GM13976 (cell line): Measurements from ENCODE around the gene HS6ST1.
"Not testable (repeated sequence)": the region's sequence is repeated elsewhere in the genome, so short reads cannot be mapped to it uniquely, and the experiment has no call there.

Experiments
- DNase-seq: peaks from one replicate; pipeline ENCODE4 v3.0.0; 2012; ENCODE audit warnings: low spot score
- in situ Hi-C: fragments of 300-500 bp; cut with MboI; formaldehyde crosslinking; loops from one replicate; pipeline ENCODE4 v1.12.0; 2022; ENCODE audit warnings: low sequenced_read_pairs, mixed read lengths, inconsistent platforms; ENCODE audit not compliant: unreplicated experiment
- TF ChIP-seq, protein P1 (sequence below): IDR thresholded peaks from 2 replicates; pipeline ENCODE4 v1.5.1; 2012; ENCODE audit warnings: borderline replicate concordance, mild to moderate bottlenecking; ENCODE audit not compliant: insufficient read depth; ENCODE audit errors: extremely low read depth, missing control alignments, control extremely low read depth

Gene HS6ST1

DNA sequence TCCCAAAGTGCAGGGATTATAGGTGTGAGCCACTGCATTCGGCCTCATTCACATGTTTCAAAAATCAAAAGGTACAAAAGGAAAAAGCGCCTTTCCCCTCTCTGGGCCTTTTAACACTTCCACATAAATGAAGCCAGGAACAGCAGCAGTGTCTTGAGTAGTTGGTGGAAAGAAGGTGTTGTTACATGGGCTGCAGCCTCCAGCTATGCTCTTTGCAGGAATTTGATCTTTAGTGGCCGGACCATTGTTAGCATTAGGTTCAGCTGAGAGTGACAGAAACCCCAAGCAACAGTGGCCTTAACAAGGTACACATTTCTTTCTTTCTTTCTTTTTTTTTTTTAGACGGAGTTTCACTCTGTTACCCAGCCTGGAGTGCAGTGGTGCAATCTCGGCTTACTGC is 59.1 kb downstream of the HS6ST1 start:
- TF ChIP-seq, protein P1, sequence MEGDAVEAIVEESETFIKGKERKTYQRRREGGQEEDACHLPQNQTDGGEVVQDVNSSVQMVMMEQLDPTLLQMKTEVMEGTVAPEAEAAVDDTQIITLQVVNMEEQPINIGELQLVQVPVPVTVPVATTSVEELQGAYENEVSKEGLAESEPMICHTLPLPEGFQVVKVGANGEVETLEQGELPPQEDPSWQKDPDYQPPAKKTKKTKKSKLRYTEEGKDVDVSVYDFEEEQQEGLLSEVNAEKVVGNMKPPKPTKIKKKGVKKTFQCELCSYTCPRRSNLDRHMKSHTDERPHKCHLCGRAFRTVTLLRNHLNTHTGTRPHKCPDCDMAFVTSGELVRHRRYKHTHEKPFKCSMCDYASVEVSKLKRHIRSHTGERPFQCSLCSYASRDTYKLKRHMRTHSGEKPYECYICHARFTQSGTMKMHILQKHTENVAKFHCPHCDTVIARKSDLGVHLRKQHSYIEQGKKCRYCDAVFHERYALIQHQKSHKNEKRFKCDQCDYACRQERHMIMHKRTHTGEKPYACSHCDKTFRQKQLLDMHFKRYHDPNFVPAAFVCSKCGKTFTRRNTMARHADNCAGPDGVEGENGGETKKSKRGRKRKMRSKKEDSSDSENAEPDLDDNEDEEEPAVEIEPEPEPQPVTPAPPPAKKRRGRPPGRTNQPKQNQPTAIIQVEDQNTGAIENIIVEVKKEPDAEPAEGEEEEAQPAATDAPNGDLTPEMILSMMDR: no peak

DNA sequence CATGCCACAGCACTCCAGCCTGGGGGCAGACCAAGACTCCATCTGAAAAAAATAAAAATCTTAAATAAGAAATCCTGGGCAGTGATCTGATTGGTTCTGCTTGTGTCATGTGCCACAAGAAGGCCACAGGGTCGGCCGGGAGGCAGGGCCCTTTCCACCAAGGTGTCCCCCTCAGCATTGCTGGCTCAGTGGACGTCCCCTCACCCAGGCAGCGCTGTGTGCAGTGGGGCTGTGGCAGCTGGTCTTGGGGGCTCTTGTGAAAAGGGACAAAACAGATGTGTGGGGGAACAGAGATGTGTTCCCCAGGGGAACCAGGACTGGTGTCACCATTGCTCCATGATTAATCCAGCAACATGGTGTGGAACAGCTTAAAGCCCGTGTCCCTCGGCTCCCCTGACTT is 60.5 kb downstream of the HS6ST1 start:
- in situ Hi-C loops: no loop called here
- TF ChIP-seq, protein P1: no peak
- DNase-seq: no peak

More for the DNA sequence above, 59.1 kb downstream of the HS6ST1 start:
- in situ Hi-C loops: no loop called here
- no peak for DNase-seq

DNA sequence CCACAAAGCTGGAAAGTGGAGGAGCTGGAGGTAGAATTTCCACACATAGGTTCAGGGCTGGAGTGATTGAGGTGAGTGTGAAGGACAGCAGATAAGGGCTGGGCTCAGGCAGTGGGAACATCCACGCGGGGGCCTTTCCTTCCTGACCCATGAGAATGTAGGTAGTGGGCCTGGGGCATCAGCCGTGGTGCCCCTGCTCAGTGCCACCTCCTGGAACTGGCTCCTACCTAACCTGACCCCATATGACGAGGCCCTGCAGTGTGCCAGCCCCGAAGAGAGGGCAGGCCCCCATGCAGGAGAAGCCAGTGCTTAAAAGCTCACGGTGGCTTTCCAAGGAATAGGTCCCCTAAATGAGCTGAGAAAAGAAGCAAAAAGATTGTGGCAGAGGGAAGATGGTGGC is 66.2 kb downstream of the HS6ST1 start:
- no peak for DNase-seq
- in situ Hi-C loops: no loop called here
- TF ChIP-seq, protein P1: no peak

DNA sequence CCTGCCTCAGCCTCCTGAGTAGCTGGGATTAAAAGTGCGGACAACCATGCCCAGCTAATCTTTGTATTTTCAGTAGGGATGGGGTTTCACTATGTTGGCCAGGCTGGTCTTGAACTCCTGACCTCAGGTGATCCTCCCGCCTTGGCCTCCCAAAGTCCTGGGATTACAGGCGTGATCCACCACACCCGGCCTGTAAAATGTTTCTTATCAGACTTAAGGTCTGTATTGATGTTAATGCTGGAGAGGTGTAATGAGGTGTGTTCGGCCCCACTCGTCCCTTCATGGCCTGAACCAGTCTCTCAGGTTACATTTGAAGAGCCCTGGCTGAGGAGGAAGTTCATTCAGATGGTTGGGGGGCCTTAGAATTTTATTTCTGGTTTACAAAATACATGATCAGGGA is 66.6 kb downstream of the HS6ST1 start:
- in situ Hi-C loops, DNase-seq: not testable (repeated sequence)

DNA sequence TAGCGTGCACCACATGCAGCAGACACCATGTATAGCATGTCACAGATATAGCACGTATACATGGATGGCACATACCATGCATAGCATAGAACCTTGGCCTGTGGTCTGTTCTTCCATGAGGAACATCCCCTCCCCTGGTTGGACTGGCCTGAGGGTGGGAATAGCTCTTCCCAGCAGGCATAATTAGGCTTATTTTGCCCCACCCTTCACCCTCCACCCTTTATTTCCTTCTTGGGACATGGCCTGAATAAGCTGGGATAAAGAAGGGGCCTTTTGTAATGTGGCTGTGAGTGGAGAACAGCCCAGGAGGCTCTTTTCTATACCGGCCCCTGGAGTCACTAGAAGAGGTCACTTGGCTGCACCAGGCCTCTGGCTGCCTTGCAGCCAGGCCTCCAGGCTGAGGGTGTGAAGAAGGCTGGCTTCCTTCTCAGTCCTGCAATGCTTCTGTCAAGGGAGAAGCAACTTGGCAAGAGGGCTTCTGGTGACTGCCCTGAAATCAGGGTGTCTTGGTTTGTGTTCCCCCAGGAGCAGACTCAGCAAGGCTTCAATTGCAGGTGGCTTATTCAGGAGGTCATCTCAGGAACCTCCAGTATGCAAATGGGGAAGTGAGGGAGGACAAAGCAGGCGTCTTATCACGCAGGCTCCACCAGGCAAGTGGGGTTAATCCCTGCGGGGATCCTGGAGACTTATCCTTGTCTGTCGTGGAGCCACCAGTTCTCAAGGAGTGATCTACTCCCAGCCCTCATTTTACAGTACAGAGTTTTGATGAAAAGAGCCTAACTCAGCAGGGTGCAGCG is 68.2 kb downstream of the HS6ST1 start:
- no peak for DNase-seq
- TF ChIP-seq, protein P1: no peak
- in situ Hi-C loops: no loop called here

- in situ Hi-C loops: no loop called here
- TF ChIP-seq, protein P1: no peak
- DNase-seq: no peak
Observed at GRCh38 chr2:128249555-128249954, 69.1 kb downstream of the HS6ST1 start.

GRCh38 chr2:128245813-128246212 is 72.9 kb downstream of the HS6ST1 start:
- TF ChIP-seq, protein P1: no peak
- no peak for DNase-seq
- in situ Hi-C loops: no loop called here
